PFSK-1 (cell line): Measurements from ENCODE around the gene ZNF768.

ENCODE experiments used
- POLR2AphosphoS5 ChIP-seq: IDR thresholded peaks from 2 replicates; pipeline ENCODE4 v1.6.1; 2012; ENCODE audit warnings: low read depth, mild to moderate bottlenecking, control low read depth, low read length, moderate library complexity
- SIN3A ChIP-seq: IDR thresholded peaks from 2 replicates; pipeline ENCODE4 v1.6.1; 2012; ENCODE audit warnings: mild to moderate bottlenecking, low read length, moderate library complexity, borderline replicate concordance; ENCODE audit not compliant: insufficient read depth
- TAF1 ChIP-seq: IDR thresholded peaks from 2 replicates; pipeline ENCODE4 v1.6.1; 2012; ENCODE audit warnings: low read length, control low read depth, borderline replicate concordance; ENCODE audit not compliant: insufficient read depth
- TF ChIP-seq, protein P1 (sequence below), 2 experiments: IDR thresholded peaks; 2 replicates each; pipeline versions ENCODE4 v1.6.1 to v1.8.0; 2011 to 2012; ENCODE audit warnings: low read depth in 2 of 2, low read length in 2 of 2, control low read depth in 1 of 2, inconsistent platforms in 1 of 2, mild to moderate bottlenecking in 1 of 2, moderate library complexity in 1 of 2; ENCODE audit not compliant: insufficient read depth in 1 of 2

DNA sequence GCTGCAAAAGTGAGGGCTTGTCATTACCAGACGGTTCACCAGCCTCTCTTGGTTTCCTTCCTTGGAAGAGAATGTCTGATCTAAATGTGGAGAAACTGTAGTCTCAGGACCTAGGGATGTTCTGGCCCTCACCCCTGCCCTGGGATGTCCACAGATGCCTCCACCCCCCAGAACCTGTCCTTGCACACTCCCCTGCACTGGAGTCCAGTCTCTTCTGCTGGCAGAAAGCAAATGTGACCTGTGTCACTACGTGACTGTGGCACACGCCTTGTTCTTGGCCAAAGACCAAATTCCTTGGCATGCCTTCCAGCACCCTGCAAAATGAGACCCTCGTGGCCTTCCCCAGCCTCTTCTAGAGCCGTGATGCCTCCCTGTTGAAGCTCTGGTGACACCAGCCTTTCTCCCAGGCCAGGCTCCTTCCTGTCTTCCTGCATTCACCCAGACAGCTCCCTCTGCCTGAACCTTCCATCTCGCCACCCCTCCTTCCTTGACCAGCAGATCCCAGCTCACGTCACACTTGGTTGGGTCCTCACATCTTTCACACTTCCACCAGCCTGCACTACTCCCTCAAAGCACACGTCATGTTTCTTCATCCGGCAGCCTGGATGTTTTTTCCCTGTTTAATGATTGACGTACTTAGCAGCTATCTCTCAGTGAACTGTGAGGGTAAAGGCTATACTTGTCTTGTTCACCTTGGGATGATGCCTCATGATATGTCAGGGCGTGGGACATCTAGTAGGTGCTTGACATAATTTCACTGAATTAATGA, 4.3 kb downstream of the ZNF768 start:
- TF ChIP-seq POLR2AphosphoS5 (no peak), SIN3A (no peak), TAF1 (no peak)
- TF ChIP-seq, protein P1, sequence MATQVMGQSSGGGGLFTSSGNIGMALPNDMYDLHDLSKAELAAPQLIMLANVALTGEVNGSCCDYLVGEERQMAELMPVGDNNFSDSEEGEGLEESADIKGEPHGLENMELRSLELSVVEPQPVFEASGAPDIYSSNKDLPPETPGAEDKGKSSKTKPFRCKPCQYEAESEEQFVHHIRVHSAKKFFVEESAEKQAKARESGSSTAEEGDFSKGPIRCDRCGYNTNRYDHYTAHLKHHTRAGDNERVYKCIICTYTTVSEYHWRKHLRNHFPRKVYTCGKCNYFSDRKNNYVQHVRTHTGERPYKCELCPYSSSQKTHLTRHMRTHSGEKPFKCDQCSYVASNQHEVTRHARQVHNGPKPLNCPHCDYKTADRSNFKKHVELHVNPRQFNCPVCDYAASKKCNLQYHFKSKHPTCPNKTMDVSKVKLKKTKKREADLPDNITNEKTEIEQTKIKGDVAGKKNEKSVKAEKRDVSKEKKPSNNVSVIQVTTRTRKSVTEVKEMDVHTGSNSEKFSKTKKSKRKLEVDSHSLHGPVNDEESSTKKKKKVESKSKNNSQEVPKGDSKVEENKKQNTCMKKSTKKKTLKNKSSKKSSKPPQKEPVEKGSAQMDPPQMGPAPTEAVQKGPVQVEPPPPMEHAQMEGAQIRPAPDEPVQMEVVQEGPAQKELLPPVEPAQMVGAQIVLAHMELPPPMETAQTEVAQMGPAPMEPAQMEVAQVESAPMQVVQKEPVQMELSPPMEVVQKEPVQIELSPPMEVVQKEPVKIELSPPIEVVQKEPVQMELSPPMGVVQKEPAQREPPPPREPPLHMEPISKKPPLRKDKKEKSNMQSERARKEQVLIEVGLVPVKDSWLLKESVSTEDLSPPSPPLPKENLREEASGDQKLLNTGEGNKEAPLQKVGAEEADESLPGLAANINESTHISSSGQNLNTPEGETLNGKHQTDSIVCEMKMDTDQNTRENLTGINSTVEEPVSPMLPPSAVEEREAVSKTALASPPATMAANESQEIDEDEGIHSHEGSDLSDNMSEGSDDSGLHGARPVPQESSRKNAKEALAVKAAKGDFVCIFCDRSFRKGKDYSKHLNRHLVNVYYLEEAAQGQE (IDR thresholded peaks at IDR 0.05; ENCODE audit: insufficient read depth in 1 of 2, low read depth in 2 of 2, low read length in 2 of 2): no peak
